Measurements from ENCODE around the gene HMBS. TPM values are rescaled to one million over a fixed set of nuclear protein-coding genes. Genes with fewer than 3 reads are reported as not detected.
A peak's percentile ranks its signal among the peaks of the same experiment; 100 is the strongest.
"Not testable (repeated sequence)": the region's sequence is repeated elsewhere in the genome, so short reads cannot be mapped to it uniquely, and the experiment has no call there.

HMBS gene
- polyA plus RNA-seq, 1 donor (not counting 4 experiments of a cell fraction or from before 2014, with no cell fraction given): 48.7 TPM

DNA sequence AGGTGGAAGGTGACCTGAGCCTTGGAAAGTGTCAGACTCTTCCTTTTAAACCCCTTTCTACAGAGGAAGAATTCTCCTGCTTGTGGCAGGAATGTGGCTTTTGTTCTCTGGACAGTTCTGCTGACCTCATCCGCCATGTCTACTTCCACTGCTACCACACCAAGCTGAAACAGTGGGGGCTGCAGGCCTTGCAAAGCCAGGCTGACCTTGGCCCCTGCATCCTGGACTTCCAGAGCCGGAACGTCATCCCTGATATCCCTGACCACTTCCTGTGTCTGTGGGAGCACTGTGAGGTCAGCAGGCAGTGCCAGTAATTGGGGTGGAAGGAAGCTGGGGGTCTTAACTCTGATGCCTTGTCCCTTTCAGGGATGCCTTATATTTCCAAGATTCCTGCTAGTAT, 46.0 kb downstream of the HMBS start:
- dilution Hi-C loops (cut with MboI; ENCODE audit: extremely low pct_ligation_motif_present, low sequenced_read_pairs): no loop called here
- no peaks in the 10 kb centered on the region for H4K20me1 ChIP-seq (ENCODE audit: control insufficient read depth, extremely low read depth, insufficient read depth, low read length)
- H3K4me2 ChIP-seq (ENCODE audit: control insufficient read depth, extremely low read depth, insufficient read depth, low read depth, low read length): no peak overlapping the region
- H3K36me3 ChIP-seq (ENCODE audit: control insufficient read depth in 2 of 2, extremely low read depth in 1 of 2, insufficient read depth in 2 of 2, low read length in 2 of 2): peaks cover 22 to 41% of the 10 kb centered on the region in 2 experiments
- H2AFZ ChIP-seq (ENCODE audit: control insufficient read depth, low read length): no peak overlapping the region
- DNase-seq (ENCODE audit: low read depth, low spot score) (no peak), FAIRE-seq (no peak)
- TF ChIP-seq, protein P1, sequence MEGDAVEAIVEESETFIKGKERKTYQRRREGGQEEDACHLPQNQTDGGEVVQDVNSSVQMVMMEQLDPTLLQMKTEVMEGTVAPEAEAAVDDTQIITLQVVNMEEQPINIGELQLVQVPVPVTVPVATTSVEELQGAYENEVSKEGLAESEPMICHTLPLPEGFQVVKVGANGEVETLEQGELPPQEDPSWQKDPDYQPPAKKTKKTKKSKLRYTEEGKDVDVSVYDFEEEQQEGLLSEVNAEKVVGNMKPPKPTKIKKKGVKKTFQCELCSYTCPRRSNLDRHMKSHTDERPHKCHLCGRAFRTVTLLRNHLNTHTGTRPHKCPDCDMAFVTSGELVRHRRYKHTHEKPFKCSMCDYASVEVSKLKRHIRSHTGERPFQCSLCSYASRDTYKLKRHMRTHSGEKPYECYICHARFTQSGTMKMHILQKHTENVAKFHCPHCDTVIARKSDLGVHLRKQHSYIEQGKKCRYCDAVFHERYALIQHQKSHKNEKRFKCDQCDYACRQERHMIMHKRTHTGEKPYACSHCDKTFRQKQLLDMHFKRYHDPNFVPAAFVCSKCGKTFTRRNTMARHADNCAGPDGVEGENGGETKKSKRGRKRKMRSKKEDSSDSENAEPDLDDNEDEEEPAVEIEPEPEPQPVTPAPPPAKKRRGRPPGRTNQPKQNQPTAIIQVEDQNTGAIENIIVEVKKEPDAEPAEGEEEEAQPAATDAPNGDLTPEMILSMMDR (optimal IDR thresholded peaks at IDR 0.05 in 1 of 3, IDR thresholded peaks at IDR 0.05 in 1 of 3, conservative IDR thresholded peaks at IDR 0.05 in 1 of 3; ENCODE audit: extremely low read depth in 1 of 3, insufficient read depth in 2 of 3, low read length in 3 of 3): no peak
- TF ChIP-seq EZH2 (IDR thresholded peaks at IDR 0.05; ENCODE audit: low read length): no peak
- no peaks in the 10 kb centered on the region for H3K9me3 ChIP-seq (ENCODE audit: control insufficient read depth, low read depth, low read length)
- H3K27me3 ChIP-seq (ENCODE audit: control insufficient read depth, extremely low read depth, insufficient read depth, low read length): no peaks in the 10 kb centered on the region
- peaks cover 2% of the 10 kb centered on the region for H3K79me2 ChIP-seq (ENCODE audit: control insufficient read depth, insufficient read depth, low read length)
- H3K9me1 ChIP-seq (ENCODE audit: control insufficient read depth, extremely low read depth, insufficient read depth, low read length): no peaks in the 10 kb centered on the region
- H3K4me1 ChIP-seq (ENCODE audit: control insufficient read depth, extremely low read depth, insufficient read depth, low read length): peaks cover 2% of the 10 kb centered on the region
- no peak overlapping the region for H3K9ac ChIP-seq (ENCODE audit: control insufficient read depth, extremely low read depth, insufficient read depth, low read length)
- no peak overlapping the region for H3K4me3 ChIP-seq (ENCODE audit: control insufficient read depth in 2 of 3, extremely low read depth in 1 of 3, insufficient read depth in 2 of 3, low read depth in 1 of 3, low read length in 3 of 3)
- no peak overlapping the region for H3K27ac ChIP-seq (ENCODE audit: control insufficient read depth, insufficient read depth, low read length)

DNA sequence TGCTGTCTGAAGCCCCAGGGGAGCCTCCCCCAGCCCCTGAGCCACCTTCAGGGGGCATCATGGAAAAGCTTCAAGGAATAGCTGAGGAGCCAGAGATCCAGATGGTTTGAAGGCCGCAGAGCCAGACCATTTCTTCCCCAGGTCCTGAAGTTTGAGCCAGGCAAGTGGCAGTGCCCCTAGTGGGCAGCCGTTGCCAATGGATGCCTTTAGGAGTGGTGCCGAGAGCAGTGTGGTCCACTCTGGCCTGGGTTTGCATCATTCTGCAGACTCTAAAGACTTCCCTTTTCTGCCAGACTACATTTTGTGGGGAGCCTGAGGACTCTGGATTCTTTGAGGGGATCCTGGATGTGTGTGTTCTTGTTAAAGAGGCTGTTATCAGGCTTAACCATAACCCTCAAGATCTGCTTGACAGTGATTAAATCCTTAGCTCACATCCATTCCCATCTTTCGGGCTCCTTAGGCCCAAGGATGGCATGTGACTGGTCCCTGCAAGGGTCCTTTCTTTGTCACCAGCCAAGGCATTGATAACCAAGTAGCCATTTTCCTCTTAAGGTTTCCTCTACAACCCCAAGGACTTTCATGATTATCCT, 49.8 kb downstream of the HMBS start:
- Histone ChIP-seq H3K4me1 (ENCODE audit: control insufficient read depth, extremely low read depth, insufficient read depth, low read length) (no peaks in the 10 kb centered on the region), H4K20me1 (ENCODE audit: control insufficient read depth, extremely low read depth, insufficient read depth, low read length) (no peaks in the 10 kb centered on the region), H3K27ac (ENCODE audit: control insufficient read depth, insufficient read depth, low read length) (no peak overlapping the region), H3K4me3 (ENCODE audit: control insufficient read depth in 2 of 3, extremely low read depth in 1 of 3, insufficient read depth in 2 of 3, low read depth in 1 of 3, low read length in 3 of 3) (no peak overlapping the region), H3K27me3 (ENCODE audit: control insufficient read depth, extremely low read depth, insufficient read depth, low read length) (no peaks in the 10 kb centered on the region), H3K9me1 (ENCODE audit: control insufficient read depth, extremely low read depth, insufficient read depth, low read length) (no peaks in the 10 kb centered on the region), H3K9ac (ENCODE audit: control insufficient read depth, extremely low read depth, insufficient read depth, low read length) (no peak overlapping the region), H2AFZ (ENCODE audit: control insufficient read depth, low read length) (no peak overlapping the region), H3K9me3 (ENCODE audit: control insufficient read depth, low read depth, low read length) (no peaks in the 10 kb centered on the region), H3K36me3 (ENCODE audit: control insufficient read depth in 2 of 2, extremely low read depth in 1 of 2, insufficient read depth in 2 of 2, low read length in 2 of 2) (peaks cover 22 to 39% of the 10 kb centered on the region in 2 experiments), H3K4me2 (ENCODE audit: control insufficient read depth, extremely low read depth, insufficient read depth, low read depth, low read length) (no peak overlapping the region), H3K79me2 (ENCODE audit: control insufficient read depth, insufficient read depth, low read length) (no peaks in the 10 kb centered on the region)
- TF ChIP-seq EZH2 (IDR thresholded peaks at IDR 0.05; ENCODE audit: low read length): no peak
- TF ChIP-seq, protein P1 (optimal IDR thresholded peaks at IDR 0.05 in 1 of 3, IDR thresholded peaks at IDR 0.05 in 1 of 3, conservative IDR thresholded peaks at IDR 0.05 in 1 of 3; ENCODE audit: extremely low read depth in 1 of 3, insufficient read depth in 2 of 3, low read length in 3 of 3): peak; percentile 64 to 72 (median 64)
- FAIRE-seq (no peak), DNase-seq (ENCODE audit: low read depth, low spot score) (no peak)
- dilution Hi-C loops (cut with MboI; ENCODE audit: extremely low pct_ligation_motif_present, low sequenced_read_pairs): no loop called here

DNA sequence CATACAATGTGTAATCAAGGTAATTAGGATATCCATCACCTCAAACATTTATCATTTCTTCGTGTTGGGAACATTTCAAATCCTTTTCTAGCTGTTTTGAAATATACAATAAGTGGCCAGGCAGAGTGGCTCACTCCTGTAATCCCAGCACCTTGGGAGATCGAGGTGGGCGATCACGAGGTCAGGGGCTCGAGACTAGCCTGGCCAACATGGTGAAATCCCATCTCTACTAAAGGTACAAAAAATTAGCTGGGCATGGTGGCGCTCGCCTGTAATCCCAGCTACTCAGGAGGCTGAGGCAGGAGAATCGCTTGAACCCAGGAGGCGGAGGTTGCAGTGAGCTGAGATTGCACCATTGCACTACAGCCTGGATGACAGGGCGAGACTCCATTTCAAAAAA, 54.6 kb downstream of the HMBS start:
- H3K79me2 ChIP-seq (ENCODE audit: control insufficient read depth, insufficient read depth, low read length); FAIRE-seq; H3K4me2 ChIP-seq (ENCODE audit: control insufficient read depth, extremely low read depth, insufficient read depth, low read depth, low read length); H3K27me3 ChIP-seq (ENCODE audit: control insufficient read depth, extremely low read depth, insufficient read depth, low read length); H3K9me3 ChIP-seq (ENCODE audit: control insufficient read depth, low read depth, low read length); H3K27ac ChIP-seq (ENCODE audit: control insufficient read depth, insufficient read depth, low read length); H3K36me3 ChIP-seq (ENCODE audit: control insufficient read depth in 2 of 2, extremely low read depth in 1 of 2, insufficient read depth in 2 of 2, low read length in 2 of 2); H3K4me1 ChIP-seq (ENCODE audit: control insufficient read depth, extremely low read depth, insufficient read depth, low read length); H3K9ac ChIP-seq (ENCODE audit: control insufficient read depth, extremely low read depth, insufficient read depth, low read length); H3K9me1 ChIP-seq (ENCODE audit: control insufficient read depth, extremely low read depth, insufficient read depth, low read length); H2AFZ ChIP-seq (ENCODE audit: control insufficient read depth, low read length); H3K4me3 ChIP-seq (ENCODE audit: control insufficient read depth in 2 of 3, extremely low read depth in 1 of 3, insufficient read depth in 2 of 3, low read depth in 1 of 3, low read length in 3 of 3); H4K20me1 ChIP-seq (ENCODE audit: control insufficient read depth, extremely low read depth, insufficient read depth, low read length); DNase-seq (ENCODE audit: low read depth, low spot score); dilution Hi-C loops (cut with MboI; ENCODE audit: extremely low pct_ligation_motif_present, low sequenced_read_pairs): not testable (repeated sequence)

Measured in keratinocyte (primary cell).